Adipose tissue (tissue), 3 donors: ENCODE data around the gene TMEM50A. TPM values are rescaled to one million over a fixed set of nuclear protein-coding genes. Genes with fewer than 3 reads are reported as not detected.
"Not testable (repeated sequence)": the region's sequence is repeated elsewhere in the genome, so short reads cannot be mapped to it uniquely, and the experiment has no call there.

Source experiments
- H3K27ac ChIP-seq: one replicate; pipeline ENCODE4 v1.5.1; 2013; ENCODE audit warnings: low read depth, low read length
- WGBS, 3 donors: extraction: QIAGEN DNeasy Blood & Tissue Kit; methylation state at CpG; one replicate each; pipeline ENCODE4 v1.1.7; 2013; 5-methylcytosine and 5-hydroxymethylcytosine counted together
- polyA plus RNA-seq, 3 donors: library from polyadenylated mRNA; stranded (reverse); fragments of 200-250 nt; gene quantifications; one replicate each; pipeline ENCODE4 v1.2.3, GENCODE V29; 2013
- donor health status: healthy with polysubstance abuse.
- donor health status: Bipolar disorder and iron deficiency.
- donor health status: healthy.

Gene TMEM50A
- polyA plus RNA-seq, 3 donors: 33.3 to 87.3 (median 79.2) TPM

DNA sequence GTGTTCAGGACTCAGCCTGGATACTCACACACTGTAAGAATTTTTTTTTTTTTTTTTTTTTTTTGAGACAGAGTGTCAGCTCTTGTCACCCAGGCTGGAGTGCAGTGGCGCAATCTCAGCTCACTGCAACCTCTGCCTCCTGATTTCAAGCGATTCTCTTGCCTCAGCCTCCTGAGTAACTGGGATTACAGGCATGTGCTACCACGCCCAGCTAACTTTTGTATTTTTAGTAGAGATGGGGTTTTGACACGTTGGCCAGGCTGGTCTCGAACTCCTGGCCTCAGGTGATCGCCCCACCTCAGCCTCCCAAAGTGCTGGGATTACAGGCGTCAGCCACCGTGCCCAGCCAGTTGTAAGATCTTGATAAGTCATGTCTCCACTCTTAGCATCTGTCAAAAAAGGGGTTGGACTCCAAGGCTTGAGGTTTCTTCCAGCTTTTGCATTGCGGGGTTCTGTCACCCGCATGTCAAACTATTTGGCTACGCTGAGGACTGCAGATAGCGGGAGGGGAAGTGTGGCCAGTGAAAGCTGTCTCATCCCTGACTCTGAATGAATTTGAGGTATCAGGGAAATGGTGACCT lies 31.6 kb downstream of the TMEM50A start:
- not testable (repeated sequence) for H3K27ac ChIP-seq
- whole genome bisulfite sequencing, 3 donors: 79 to 92% (median 84%) methylated on average over 12 of the region's 12 CpGs

GRCh38 chr1:25371757-25372156 lies 33.6 kb downstream of the TMEM50A start:
- WGBS, 3 donors: 60 to 74% (median 68%) methylated on average over 7 of the region's 7 CpGs
- not testable (repeated sequence) for H3K27ac ChIP-seq

DNA sequence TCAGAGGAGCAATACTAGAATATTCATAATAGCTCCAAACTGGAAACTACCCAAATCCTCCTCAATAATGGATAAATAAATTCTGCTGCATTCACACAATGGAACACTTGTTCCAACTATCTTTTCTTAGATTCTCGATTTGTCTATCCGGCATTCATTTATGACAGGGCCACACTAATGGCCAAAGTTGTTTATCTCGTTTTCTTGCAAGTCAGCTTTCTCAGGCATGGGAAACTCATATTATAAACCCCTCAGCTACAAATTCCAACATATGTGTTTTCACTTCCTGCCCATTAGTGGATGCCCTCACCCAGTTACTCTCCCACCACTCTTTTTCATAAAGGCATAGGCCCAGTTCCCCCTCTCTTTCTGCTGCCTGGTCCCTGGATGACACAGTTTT lies 40.2 kb downstream of the TMEM50A start:
- WGBS, 3 donors: 75 to 91% (median 84%) methylated on average over 3 of the region's 3 CpGs
- not testable (repeated sequence) for H3K27ac ChIP-seq

GRCh38 chr1:25382543-25382942 lies 44.4 kb downstream of the TMEM50A start:
- H3K27ac ChIP-seq: not testable (repeated sequence)
- 68 to 87% (median 69%) methylated on average over 1 of the region's 1 CpG for WGBS, 3 donors

DNA sequence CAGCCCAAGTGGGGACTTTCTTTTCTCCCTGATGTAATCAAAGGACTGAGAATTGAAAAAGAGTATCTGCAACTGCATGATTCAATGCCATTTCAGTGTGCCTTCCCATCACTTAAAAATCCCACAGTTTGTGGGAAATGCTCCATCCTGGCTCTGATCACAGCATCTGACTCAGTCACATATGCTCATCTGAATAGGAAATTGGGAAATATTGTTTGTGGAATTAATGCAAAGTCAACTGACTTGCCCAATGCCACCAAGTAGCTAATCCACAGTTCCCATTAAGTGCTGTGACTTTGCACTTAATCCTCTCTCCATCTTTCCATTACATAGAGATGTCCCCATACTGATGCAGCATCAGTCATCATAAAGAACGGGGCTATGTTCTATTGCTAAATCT lies 45.0 kb downstream of the TMEM50A start:
- not testable (repeated sequence) for H3K27ac ChIP-seq
- 83 to 100% (median 97%) methylated on average over 1 of the region's 1 CpG for whole genome bisulfite sequencing, 3 donors

GRCh38 chr1:25383875-25384274 lies 45.7 kb downstream of the TMEM50A start:
- no CpG with 5 or more reads among the region's 1 CpG for WGBS, 3 donors
- not testable (repeated sequence) for H3K27ac ChIP-seq

DNA sequence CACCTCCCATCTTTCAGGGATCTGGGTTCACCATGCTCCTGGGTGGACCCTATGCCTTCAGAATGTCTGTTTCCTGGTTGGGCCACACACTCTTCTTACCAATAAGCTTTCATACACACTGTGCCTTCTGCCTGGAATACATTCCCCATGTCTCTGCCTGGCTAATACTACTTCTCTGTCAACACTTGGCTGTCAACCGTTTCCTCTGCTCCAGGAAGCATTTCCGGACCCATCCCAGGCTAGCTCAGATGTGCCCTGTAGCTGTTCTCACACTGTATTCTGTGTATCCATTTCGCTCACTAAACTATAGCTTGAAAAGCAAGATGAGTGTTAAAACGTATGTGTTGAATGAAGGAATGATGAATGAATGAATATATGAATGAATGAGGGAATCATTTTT lies 49.0 kb downstream of the TMEM50A start:
- not testable (repeated sequence) for H3K27ac ChIP-seq
- WGBS, 3 donors: 64 to 78% (median 67%) methylated on average over 4 of the region's 4 CpGs

GRCh38 chr1:25388691-25389090 lies 50.6 kb downstream of the TMEM50A start:
- H3K27ac ChIP-seq: not testable (repeated sequence)
- WGBS, 3 donors: 60 to 72% (median 63%) methylated on average over 6 to 7 of the region's 9 CpGs

DNA sequence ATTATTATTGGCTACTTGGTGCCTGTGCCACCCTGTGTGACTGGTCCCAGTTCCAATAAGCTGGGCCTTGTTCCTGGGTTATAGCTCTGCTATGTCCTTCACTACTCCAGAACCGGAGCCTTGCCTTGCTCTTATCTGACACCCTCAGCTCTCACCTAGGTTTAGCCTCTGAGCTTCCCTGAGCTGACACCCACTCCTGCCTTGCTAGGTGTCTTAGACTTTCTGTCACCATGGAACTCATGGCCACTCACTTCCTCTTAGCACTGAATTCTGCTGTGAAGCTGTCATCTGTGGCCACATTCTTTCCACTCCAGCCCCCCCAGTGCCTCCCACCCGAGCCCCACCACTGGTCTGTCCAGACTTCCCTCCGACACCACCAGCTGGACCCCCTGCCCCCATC lies 51.6 kb downstream of the TMEM50A start:
- H3K27ac ChIP-seq: not testable (repeated sequence)
- 75 to 84% (median 78%) methylated on average over 3 of the region's 3 CpGs for WGBS, 3 donors

DNA sequence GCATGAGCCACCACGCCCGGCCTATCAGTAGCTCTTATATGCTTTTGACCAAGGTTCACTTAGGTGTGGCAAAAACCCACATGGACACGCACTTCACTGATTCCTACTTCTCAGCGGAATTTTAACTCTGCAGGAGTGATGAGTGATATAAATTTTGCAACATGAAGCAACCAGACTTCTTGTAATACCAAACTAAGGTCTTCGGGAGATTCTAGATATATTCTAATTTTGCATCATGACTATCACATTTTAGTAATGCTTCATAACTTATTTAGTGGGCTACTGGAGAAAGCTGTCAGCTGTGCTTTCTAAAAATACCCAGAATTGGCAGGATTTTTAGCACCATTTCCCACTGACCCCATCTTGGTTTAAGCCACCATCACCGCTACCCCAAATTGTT lies 54.7 kb downstream of the TMEM50A start:
- WGBS, 3 donors: 82 to 95% (median 93%) methylated on average over 6 of the region's 6 CpGs
- no peak overlapping the region for H3K27ac ChIP-seq

GRCh38 chr1:25397549-25397948 lies 59.4 kb downstream of the TMEM50A start:
- H3K27ac ChIP-seq: not testable (repeated sequence)
- WGBS, 3 donors: 37 to 78% (median 64%) methylated on average over 2 to 5 of the region's 10 CpGs

DNA sequence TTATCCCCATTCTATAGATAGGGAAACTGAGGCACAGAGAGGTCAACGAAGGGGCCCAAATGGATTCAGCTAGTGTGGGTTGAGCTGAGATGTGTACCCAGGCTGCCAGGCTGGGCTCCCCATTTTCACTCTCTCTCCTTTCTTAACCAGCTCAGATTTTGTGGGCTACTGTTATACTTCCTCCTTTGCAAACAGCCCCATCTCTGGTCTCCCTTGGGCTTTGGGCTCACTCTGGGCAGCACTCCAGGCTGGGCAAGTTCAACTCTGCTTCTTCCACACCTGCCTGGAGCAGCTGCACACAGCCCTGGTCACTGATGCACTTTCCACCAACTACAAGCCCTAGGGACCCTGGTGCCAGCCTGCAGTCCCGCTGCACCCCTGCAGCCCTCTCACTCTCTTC lies 59.9 kb downstream of the TMEM50A start:
- WGBS, 3 donors: no CpG with 5 or more reads among the region's 2 CpGs

DNA sequence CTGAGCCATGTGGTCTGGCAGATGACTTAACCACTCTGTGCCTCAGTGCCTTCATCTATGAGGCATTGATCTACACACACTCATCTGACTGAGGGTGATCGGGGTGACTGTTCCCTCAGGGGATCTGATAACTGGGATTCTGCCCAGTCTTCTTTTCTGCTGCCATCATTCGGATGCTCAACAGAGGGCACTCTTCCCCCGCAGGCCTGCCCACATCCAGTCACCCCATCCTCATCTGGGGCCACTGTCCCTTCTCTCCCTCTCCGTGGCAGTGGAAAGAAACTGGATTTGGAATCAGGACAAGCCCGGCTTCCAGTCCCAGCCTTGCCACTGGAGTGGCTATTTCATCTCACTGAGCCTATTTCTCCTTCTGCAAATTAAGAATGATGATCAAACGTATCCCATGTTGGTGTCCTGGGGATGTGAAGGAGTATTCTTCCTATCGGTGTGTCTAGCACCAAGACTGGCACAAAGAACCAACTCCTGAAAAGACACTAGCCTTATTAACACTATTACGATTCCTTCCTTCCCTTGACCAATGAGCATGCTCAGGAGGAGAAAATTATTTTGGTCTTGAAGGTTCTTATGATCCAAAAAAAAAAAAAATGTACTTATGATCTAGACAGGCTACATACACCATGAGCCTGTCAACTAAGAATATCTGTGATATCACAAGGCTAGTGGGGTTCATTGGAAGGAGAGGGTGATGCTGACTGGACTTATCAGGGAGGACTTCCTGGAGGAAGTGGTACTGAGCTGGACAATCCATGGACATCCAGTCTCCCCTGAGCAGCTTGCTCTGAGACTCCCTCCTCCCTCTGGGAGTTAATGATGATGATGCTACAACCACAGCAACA lies 65.0 kb downstream of the TMEM50A start:
- WGBS, 3 donors: 14 to 26% (median 24%) methylated on average over 6 of the region's 8 CpGs
- not testable (repeated sequence) for H3K27ac ChIP-seq

More for the DNA sequence above, 59.9 kb downstream of the TMEM50A start:
- H3K27ac ChIP-seq: not testable (repeated sequence)

DNA sequence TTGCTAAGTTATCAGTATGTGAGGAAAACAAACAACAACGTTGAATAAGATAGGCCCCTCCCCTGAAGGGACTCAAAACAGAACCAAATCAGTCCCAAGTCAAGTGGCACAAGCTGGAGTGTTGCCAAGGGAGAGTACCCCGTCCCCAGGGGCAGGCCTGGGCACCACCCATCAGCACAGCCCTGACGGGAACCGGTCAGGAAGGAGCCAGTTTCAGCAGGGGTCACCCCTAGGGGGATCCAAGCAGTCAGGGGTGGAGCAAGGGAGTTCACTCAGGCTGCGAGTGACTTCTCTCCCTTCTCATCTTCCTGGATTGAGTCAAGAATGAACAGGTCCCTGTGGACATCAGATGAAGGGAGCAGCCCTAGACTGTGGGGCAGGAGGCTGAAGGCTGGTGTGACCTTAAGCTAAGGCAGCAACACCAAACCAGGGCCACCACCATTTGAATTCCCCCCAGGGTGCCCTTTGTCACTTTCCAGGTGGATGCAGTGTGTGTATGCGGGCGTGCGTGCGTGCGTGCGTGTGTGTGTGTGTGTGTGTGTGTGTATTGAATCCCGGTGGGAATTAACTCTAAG lies 67.7 kb downstream of the TMEM50A start:
- not testable (repeated sequence) for H3K27ac ChIP-seq
- 65 to 72% (median 71%) methylated on average over 8 to 10 of the region's 12 CpGs for WGBS, 3 donors

DNA sequence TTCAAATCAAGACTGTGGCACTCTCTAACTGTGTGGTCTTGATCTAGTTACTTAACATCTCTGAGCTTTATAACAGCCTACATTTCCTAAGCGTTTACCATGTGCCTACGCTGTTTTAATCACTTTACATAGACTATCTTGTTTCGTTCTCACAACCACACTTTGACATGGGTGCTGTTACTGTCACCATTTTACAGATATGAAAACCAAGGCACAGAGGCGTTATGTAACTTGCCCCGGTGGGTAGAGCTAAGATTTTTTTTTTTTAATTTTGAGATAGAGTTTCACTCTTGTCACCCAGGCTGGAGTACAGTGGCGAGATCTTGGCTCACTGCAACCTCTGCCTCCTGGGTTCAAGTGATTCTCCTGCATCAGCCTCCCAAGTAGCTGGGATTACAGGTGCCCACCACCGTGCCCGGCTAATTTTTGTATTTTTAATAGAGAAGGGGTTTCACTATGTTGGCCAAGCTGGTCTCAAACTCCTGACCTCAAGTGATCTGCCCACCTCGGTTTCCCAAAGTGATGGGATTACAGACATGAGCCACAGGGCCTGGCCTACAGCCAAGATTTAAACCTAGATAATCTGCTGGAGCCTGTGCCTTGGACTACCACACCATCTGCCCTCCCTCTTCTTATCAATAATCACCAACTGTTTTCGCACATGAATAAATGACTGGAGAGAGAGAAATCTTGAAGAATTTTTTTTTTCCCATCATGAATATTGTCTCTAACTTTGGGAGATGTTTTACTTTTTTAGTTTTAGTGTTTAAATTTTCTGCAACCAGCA lies 71.7 kb downstream of the TMEM50A start:
- H3K27ac ChIP-seq: not testable (repeated sequence)
- WGBS, 3 donors: 85 to 94% (median 86%) methylated on average over 7 to 10 of the region's 10 CpGs
